CD14-positive monocyte (primary cell): Measurements from ENCODE around the gene LIFR. TPM values are rescaled to one million over a fixed set of nuclear protein-coding genes. Genes with fewer than 3 reads are reported as not detected.

Source experiments
- DNase-seq, 3 donors: peaks; one replicate each; pipeline ENCODE4 v3.0.0-alpha.2; 2011 to 2022
- H2AFZ ChIP-seq: 2 replicates; pipeline ENCODE4 v1.6.0; 2012; ENCODE audit warnings: mild to moderate bottlenecking, low read depth, low read length, inconsistent platforms; ENCODE audit not compliant: insufficient read depth, poor library complexity, severe bottlenecking
- H3K27ac ChIP-seq, 2 donors: 1 replicate in 1 of 2; 2 replicates in 1 of 2; pipeline ENCODE4 v1.5.1; 2012 to 2013; ENCODE audit warnings: low read length in 2 of 2, control low read depth in 1 of 2, inconsistent platforms in 1 of 2, low read depth in 1 of 2, mild to moderate bottlenecking in 1 of 2
- H3K27me3 ChIP-seq, 2 donors: one replicate each; pipeline versions ENCODE4 v1.6.0 to v1.6.1; 2011 to 2013; ENCODE audit warnings: low read length in 2 of 2; ENCODE audit not compliant: control insufficient read depth in 2 of 2, insufficient read depth in 2 of 2
- H3K36me3 ChIP-seq, 2 donors: replicated peaks in 1 of 2; 1 replicate in 1 of 2; 2 replicates in 1 of 2; pipeline versions ENCODE4 v1.5.1 to v1.6.1; 2012 to 2013; ENCODE audit warnings: low read length in 2 of 2, control low read depth in 1 of 2, inconsistent platforms in 1 of 2, mild to moderate bottlenecking in 1 of 2; ENCODE audit not compliant: insufficient read depth in 2 of 2, control insufficient read depth in 1 of 2
- H3K4me1 ChIP-seq, 2 donors: 1 replicate in 1 of 2; 2 replicates in 1 of 2; pipeline versions ENCODE4 v1.5.1 to v1.6.1; 2012 to 2013; ENCODE audit warnings: low read length in 2 of 2, control low read depth in 1 of 2, inconsistent platforms in 1 of 2, mild to moderate bottlenecking in 1 of 2, moderate library complexity in 1 of 2; ENCODE audit not compliant: insufficient read depth in 2 of 2, control insufficient read depth in 1 of 2
- H3K4me2 ChIP-seq: replicated peaks from 2 replicates; pipeline ENCODE3; 2012; ENCODE audit warnings: low read length, moderate library complexity, mild to moderate bottlenecking; ENCODE audit not compliant: poor library complexity, severe bottlenecking; ENCODE audit errors: extremely low read depth
- H3K4me3 ChIP-seq, 3 experiments: fragments of 200-600 bp in 1 of 3; sonication (generic) in 1 of 3; replicated peaks in 1 of 3; 1 replicate in 2 of 3; 2 replicates in 1 of 3; pipeline ENCODE4 v1.5.1; 2011 to 2013; ENCODE audit warnings: low read length in 3 of 3, mild to moderate bottlenecking in 3 of 3, control low read depth in 2 of 3, low read depth in 2 of 3, inconsistent platforms in 1 of 3, moderate library complexity in 1 of 3
- H3K79me2 ChIP-seq: 2 replicates; pipeline ENCODE4 v1.6.0; 2012; ENCODE audit warnings: mild to moderate bottlenecking, control low read depth, inconsistent platforms, low read length, moderate library complexity; ENCODE audit not compliant: insufficient read depth
- H3K9ac ChIP-seq: 2 replicates; pipeline ENCODE4 v1.6.0; 2017; ENCODE audit warnings: low read length, mild to moderate bottlenecking; ENCODE audit not compliant: insufficient read depth, poor library complexity, severe bottlenecking
- H3K9me3 ChIP-seq, 2 donors: replicated peaks in 1 of 2; 1 replicate in 1 of 2; 2 replicates in 1 of 2; pipeline versions ENCODE4 v1.5.1 to v1.6.1; 2012 to 2013; ENCODE audit warnings: low read length in 2 of 2, control low read depth in 1 of 2; ENCODE audit not compliant: control insufficient read depth in 1 of 2, insufficient read depth in 1 of 2
- H4K20me1 ChIP-seq: 2 replicates; pipeline ENCODE4 v1.6.0; 2012; ENCODE audit warnings: mild to moderate bottlenecking, low read length, control low read depth, moderate library complexity; ENCODE audit not compliant: insufficient read depth
- H3K27ac Mint-ChIP-seq, 7 donors: one replicate each; pipeline ENCODE4 v1.8.0; 2020; ENCODE audit warnings: mild to moderate bottlenecking in 7 of 7, mixed read lengths in 7 of 7, moderate library complexity in 6 of 7, inconsistent platforms in 2 of 7
- H3K27me3 Mint-ChIP-seq, 3 donors: one replicate each; pipeline ENCODE4 v1.8.0; 2021 to 2022; ENCODE audit warnings: low read depth in 3 of 3, mild to moderate bottlenecking in 3 of 3, mixed read lengths in 3 of 3, moderate library complexity in 3 of 3, inconsistent platforms in 1 of 3
- H3K36me3 Mint-ChIP-seq, 2 donors: one replicate each; pipeline ENCODE4 v1.8.0; 2020; ENCODE audit warnings: mixed read lengths in 2 of 2, inconsistent platforms in 1 of 2, mild to moderate bottlenecking in 1 of 2
- H3K4me1 Mint-ChIP-seq: one replicate; pipeline ENCODE4 v1.8.0; 2020; ENCODE audit warnings: mild to moderate bottlenecking, mixed read lengths
- H3K4me3 Mint-ChIP-seq, 2 donors: one replicate each; pipeline ENCODE4 v1.8.0; 2020; ENCODE audit warnings: mild to moderate bottlenecking in 2 of 2, mixed read lengths in 2 of 2, moderate library complexity in 1 of 2
- H3K9me3 Mint-ChIP-seq, 7 donors: one replicate each; pipeline ENCODE4 v1.8.0; 2020 to 2022; ENCODE audit warnings: mixed read lengths in 7 of 7, mild to moderate bottlenecking in 6 of 7, moderate library complexity in 6 of 7, inconsistent platforms in 2 of 7
- WGBS: methylation state at CpG from one replicate; pipeline ENCODE4 v1.1.5; 2013; ENCODE audit warnings: missing lambda C conversion rate; ENCODE audit not compliant: insufficient coverage; 5-methylcytosine and 5-hydroxymethylcytosine counted together
- intact Hi-C, 2 donors: fragments of 100-400 bp; cut with micrococcal nuclease; formaldehyde crosslinking; loops; one replicate each; pipeline versions ENCODE4 v1.15.0 to v1.15.1; 2023
- polyA plus RNA-seq, 3 donors: library from polyadenylated mRNA; depleted of rRNA in 1 of 3; unstranded in 2 of 3; stranded (reverse) in 1 of 3; fragments of 300-500 nt in 2 of 3; fragments of >200 nt in 1 of 3; fragmentation: Illumina TruSeq in 2 of 3; gene quantifications; 1 replicate in 2 of 3; 2 replicates in 1 of 3; pipeline ENCODE4 v1.2.3, GENCODE V29; 2012 to 2021
- TF ChIP-seq, protein P1 (sequence below): fragments of 200-600 bp; IDR thresholded peaks from one replicate; pipeline ENCODE4 v1.8.0; 2022; ENCODE audit warnings: antibody characterized with exemption, mild to moderate bottlenecking

The LIFR gene
- polyA plus RNA-seq, 3 donors, result not detected

GRCh38 chr5:38509185-38509584, 47.3 kb downstream of the LIFR start:
- Histone ChIP-seq H3K36me3 (no peaks in the 10 kb centered on the region), H3K4me3 (no peak overlapping the region), H3K27ac (no peak overlapping the region), H3K9ac (no peak overlapping the region), H4K20me1 (no peaks in the 10 kb centered on the region), H3K79me2 (no peaks in the 10 kb centered on the region), H2AFZ (no peak overlapping the region), H3K27me3 (peaks cover 14 to 25% of the 10 kb centered on the region in 2 donors), H3K4me2 (no peak overlapping the region), H3K4me1 (no peaks in the 10 kb centered on the region), H3K9me3 (no peaks in the 10 kb centered on the region)
- TF ChIP-seq, protein P1, sequence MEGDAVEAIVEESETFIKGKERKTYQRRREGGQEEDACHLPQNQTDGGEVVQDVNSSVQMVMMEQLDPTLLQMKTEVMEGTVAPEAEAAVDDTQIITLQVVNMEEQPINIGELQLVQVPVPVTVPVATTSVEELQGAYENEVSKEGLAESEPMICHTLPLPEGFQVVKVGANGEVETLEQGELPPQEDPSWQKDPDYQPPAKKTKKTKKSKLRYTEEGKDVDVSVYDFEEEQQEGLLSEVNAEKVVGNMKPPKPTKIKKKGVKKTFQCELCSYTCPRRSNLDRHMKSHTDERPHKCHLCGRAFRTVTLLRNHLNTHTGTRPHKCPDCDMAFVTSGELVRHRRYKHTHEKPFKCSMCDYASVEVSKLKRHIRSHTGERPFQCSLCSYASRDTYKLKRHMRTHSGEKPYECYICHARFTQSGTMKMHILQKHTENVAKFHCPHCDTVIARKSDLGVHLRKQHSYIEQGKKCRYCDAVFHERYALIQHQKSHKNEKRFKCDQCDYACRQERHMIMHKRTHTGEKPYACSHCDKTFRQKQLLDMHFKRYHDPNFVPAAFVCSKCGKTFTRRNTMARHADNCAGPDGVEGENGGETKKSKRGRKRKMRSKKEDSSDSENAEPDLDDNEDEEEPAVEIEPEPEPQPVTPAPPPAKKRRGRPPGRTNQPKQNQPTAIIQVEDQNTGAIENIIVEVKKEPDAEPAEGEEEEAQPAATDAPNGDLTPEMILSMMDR, result no peak
- no peak overlapping the region for H3K4me3 Mint-ChIP-seq
- no CpG with 5 or more reads among the region's 5 CpGs for WGBS
- peaks cover 16 to 19% (median 16%) of the 10 kb centered on the region in 3 donors for H3K27me3 Mint-ChIP-seq
- no peaks in the 10 kb centered on the region for H3K4me1 Mint-ChIP-seq
- no peak for DNase-seq
- no peaks in the 10 kb centered on the region for H3K36me3 Mint-ChIP-seq
- no peaks in the 10 kb centered on the region for H3K9me3 Mint-ChIP-seq
- intact Hi-C loops, result no loop called here
- no peak overlapping the region for H3K27ac Mint-ChIP-seq

- Mint-ChIP-seq H3K4me3 (no peak overlapping the region), H3K36me3 (no peaks in the 10 kb centered on the region), H3K9me3 (no peaks in the 10 kb centered on the region), H3K4me1 (no peaks in the 10 kb centered on the region), H3K27me3 (peaks cover 8 to 18% (median 18%) of the 10 kb centered on the region in 3 donors), H3K27ac (no peak overlapping the region)
- WGBS, result 60% methylated on average over 1 of the region's 3 CpGs
- H3K4me2 ChIP-seq, result no peak overlapping the region
- no peaks in the 10 kb centered on the region for H3K36me3 ChIP-seq
- H3K27me3 ChIP-seq, result peaks cover 6 to 21% of the 10 kb centered on the region in 2 donors
- no peak overlapping the region for H3K27ac ChIP-seq
- H3K4me1 ChIP-seq, result no peaks in the 10 kb centered on the region
- no peaks in the 10 kb centered on the region for H4K20me1 ChIP-seq
- no peak for DNase-seq
- H3K9me3 ChIP-seq, result no peaks in the 10 kb centered on the region
- TF ChIP-seq, protein P1, result no peak
- no peaks in the 10 kb centered on the region for H3K79me2 ChIP-seq
- H2AFZ ChIP-seq, result no peak overlapping the region
- intact Hi-C loops, result no loop called here
- no peak overlapping the region for H3K4me3 ChIP-seq
- H3K9ac ChIP-seq, result no peak overlapping the region
Observed at GRCh38 chr5:38506302-38506701, 50.1 kb downstream of the LIFR start.
